IMR-90 (cell line): Measurements from ENCODE around the gene CUL1. TPM values are rescaled to one million over a fixed set of nuclear protein-coding genes. Genes with fewer than 3 reads are reported as not detected.

Experiments
- ATAC-seq: fragments of 200-7000 bp; cut with Tn5 transposase; 2 replicates; pipeline ENCODE4 v1.9.1; 2020; ENCODE audit warnings: low read depth, mild to moderate bottlenecking, moderate library complexity
- BruUV-seq: library from RNA; stranded (reverse); fragments of 400-500 nt; replicated peaks from 2 replicates; lab custom pipeline; 2021; lab: Mats Ljungman, UMichigan
- CTCF ChIA-PET: fragments of 300-600 bp; formaldehyde crosslinking; extraction: SDS; loops from one replicate; lab custom pipeline; 2021; ENCODE audit warnings: antibody characterized with exemption; lab: Yijun Ruan, JAX
- POLR2A ChIA-PET: fragments of 300-600 bp; sonication (Branson Sonifier 250); formaldehyde crosslinking; loops from one replicate; lab custom pipeline; 2022; ENCODE audit warnings: antibody characterized with exemption; ENCODE audit not compliant: unreplicated experiment; lab: Charles Lee
- DNase-seq: peaks from one replicate; pipeline ENCODE4 v3.0.0; 2013
- H2AFZ ChIP-seq: replicated peaks from 2 replicates; pipeline ENCODE3; 2013; ENCODE audit warnings: low read length, mild to moderate bottlenecking; ENCODE audit not compliant: poor library complexity
- H2AK5ac ChIP-seq: 2 replicates; pipeline ENCODE4 v1.6.1; 2013; ENCODE audit warnings: low read depth, low read length, inconsistent platforms
- H2AK9ac ChIP-seq: replicated peaks from 2 replicates; pipeline ENCODE3; 2013; ENCODE audit warnings: mild to moderate bottlenecking, low read depth, low read length, moderate library complexity; ENCODE audit not compliant: poor library complexity
- H2BK120ac ChIP-seq: 2 replicates; pipeline ENCODE4 v1.6.1; 2013; ENCODE audit warnings: low read depth, low read length, inconsistent platforms
- H2BK15ac ChIP-seq: 3 replicates; pipeline ENCODE4 v1.6.1; 2013; ENCODE audit warnings: low read depth, low read length, inconsistent platforms
- H2BK20ac ChIP-seq: 2 replicates; pipeline ENCODE4 v1.6.1; 2013; ENCODE audit warnings: low read depth, mild to moderate bottlenecking, inconsistent platforms, low read length, moderate library complexity
- H2BK5ac ChIP-seq: 2 replicates; pipeline ENCODE4 v1.6.1; 2013; ENCODE audit warnings: mild to moderate bottlenecking, low read depth, low read length, inconsistent platforms; ENCODE audit not compliant: poor library complexity, severe bottlenecking
- H3K14ac ChIP-seq: replicated peaks from 2 replicates; pipeline ENCODE4 v1.6.1; 2013; ENCODE audit warnings: low read depth, low read length, inconsistent platforms
- H3K18ac ChIP-seq: 2 replicates; pipeline ENCODE4 v1.6.1; 2013; ENCODE audit warnings: low read depth, low read length, control low read depth
- H3K23ac ChIP-seq: 2 replicates; pipeline ENCODE4 v1.6.1; 2013; ENCODE audit warnings: low read depth, low read length, inconsistent platforms
- H3K27ac ChIP-seq: 2 replicates; pipeline ENCODE4 v1.5.1; 2013; ENCODE audit warnings: mild to moderate bottlenecking, control low read depth, low read length; ENCODE audit not compliant: insufficient read depth
- H3K27me3 ChIP-seq: 2 replicates; pipeline ENCODE4 v1.6.1; 2013; ENCODE audit warnings: low read length; ENCODE audit not compliant: control insufficient read depth, insufficient read depth
- H3K36me3 ChIP-seq: 2 replicates; pipeline ENCODE4 v1.6.1; 2013; ENCODE audit warnings: low read length, mixed read lengths; ENCODE audit not compliant: control insufficient read depth, insufficient read depth
- H3K4ac ChIP-seq: 2 replicates; pipeline ENCODE4 v1.6.1; 2013; ENCODE audit warnings: low read depth, low read length, inconsistent platforms
- H3K4me1 ChIP-seq: 2 replicates; pipeline ENCODE4 v1.6.1; 2013; ENCODE audit warnings: low read length, mixed read lengths; ENCODE audit not compliant: control insufficient read depth, insufficient read depth
- H3K4me2 ChIP-seq: 2 replicates; pipeline ENCODE4 v1.6.1; 2013; ENCODE audit warnings: low read depth, mild to moderate bottlenecking, control low read depth, low read length, moderate library complexity
- H3K4me3 ChIP-seq: 2 replicates; pipeline ENCODE4 v1.5.1; 2013; ENCODE audit warnings: low read depth, mild to moderate bottlenecking, control low read depth, low read length, moderate library complexity; ENCODE audit not compliant: insufficient read depth
- H3K56ac ChIP-seq: 2 replicates; pipeline ENCODE4 v1.6.1; 2013; ENCODE audit warnings: low read length, inconsistent platforms; ENCODE audit not compliant: insufficient read depth; ENCODE audit errors: extremely low read depth
- H3K79me1 ChIP-seq, 2 experiments: 2 replicates each; pipeline ENCODE4 v1.6.1; 2013; ENCODE audit warnings: low read length in 2 of 2, inconsistent platforms in 1 of 2, low read depth in 1 of 2
- H3K9ac ChIP-seq: 2 replicates; pipeline ENCODE4 v1.6.1; 2013; ENCODE audit warnings: low read depth, low read length, control low read depth
- H3K9me1 ChIP-seq: 2 replicates; pipeline ENCODE4 v1.6.1; 2013; ENCODE audit warnings: low read length, inconsistent platforms; ENCODE audit not compliant: insufficient read depth
- H3K9me3 ChIP-seq: 2 replicates; pipeline ENCODE4 v1.6.1; 2013; ENCODE audit warnings: low read length; ENCODE audit not compliant: control insufficient read depth, insufficient read depth
- H4K20me1 ChIP-seq: 2 replicates; pipeline ENCODE4 v1.6.1; 2013; ENCODE audit warnings: low read length, inconsistent platforms; ENCODE audit not compliant: insufficient read depth
- H4K5ac ChIP-seq: 2 replicates; pipeline ENCODE4 v1.6.1; 2013; ENCODE audit warnings: mild to moderate bottlenecking, low read depth, low read length, control low read depth
- H4K8ac ChIP-seq, 2 experiments: 2 replicates each; pipeline ENCODE4 v1.6.1; 2013; ENCODE audit warnings: low read depth in 2 of 2, low read length in 2 of 2, control low read depth in 1 of 2, inconsistent platforms in 1 of 2
- H4K91ac ChIP-seq: 2 replicates; pipeline ENCODE4 v1.6.1; 2013; ENCODE audit warnings: low read depth, low read length, inconsistent platforms; ENCODE audit not compliant: insufficient read depth
- BHLHE40 ChIP-seq: fragments of 150-350 bp; IDR thresholded peaks from 2 replicates; pipeline ENCODE4 v1.6.1; 2016; ENCODE audit warnings: mild to moderate bottlenecking, low read depth, low read length
- CHD1 ChIP-seq: IDR thresholded peaks from 2 replicates; pipeline ENCODE4 v1.6.1; 2012; ENCODE audit warnings: low read depth, low read length, improper control_type of control experiment
- FOS ChIP-seq: fragments of 150-350 bp; IDR thresholded peaks from 2 replicates; pipeline ENCODE4 v1.6.1; 2016; ENCODE audit warnings: low read depth, low read length
- MAZ ChIP-seq: IDR thresholded peaks from 2 replicates; pipeline ENCODE4 v1.6.1; 2012; ENCODE audit warnings: low read depth, mild to moderate bottlenecking, low read length, improper control_type of control experiment, moderate library complexity, borderline replicate concordance
- MXI1 ChIP-seq: IDR thresholded peaks from 2 replicates; pipeline ENCODE4 v1.6.1; 2012; ENCODE audit warnings: low read depth, mild to moderate bottlenecking, low read length, moderate library complexity, borderline replicate concordance
- NFE2L2 ChIP-seq: fragments of 150-350 bp; IDR thresholded peaks from 2 replicates; pipeline ENCODE4 v1.6.1; 2016; ENCODE audit warnings: low read depth, mild to moderate bottlenecking, low read length
- POLR2A ChIP-seq: IDR thresholded peaks from 2 replicates; pipeline ENCODE4 v1.6.1; 2012; ENCODE audit warnings: mild to moderate bottlenecking, low read depth, low read length
- RCOR1 ChIP-seq: IDR thresholded peaks from 2 replicates; pipeline ENCODE4 v1.6.1; 2012; ENCODE audit warnings: mild to moderate bottlenecking, low read length, improper control_type of control experiment; ENCODE audit not compliant: insufficient replicate concordance
- RFX5 ChIP-seq: IDR thresholded peaks from 2 replicates; pipeline ENCODE4 v1.8.0; 2012; ENCODE audit warnings: low read depth, mild to moderate bottlenecking, low read length, moderate library complexity
- SMC3 ChIP-seq: fragments of 150-350 bp; IDR thresholded peaks from 2 replicates; pipeline ENCODE4 v1.6.1; 2016; ENCODE audit warnings: low read depth, mild to moderate bottlenecking, antibody characterized with exemption, low read length, moderate library complexity
- WGBS, 2 experiments: methylation state at CpG; one replicate each; pipeline versions ENCODE4 v1.1.5 to v1.1.7; 2013; ENCODE audit warnings: missing lambda C conversion rate in 2 of 2; ENCODE audit not compliant: insufficient read length in 1 of 2; ENCODE audit errors: extremely low coverage in 2 of 2; 5-methylcytosine and 5-hydroxymethylcytosine counted together
- dilution Hi-C: fragments of 300-500 bp; cut with HindIII; formaldehyde crosslinking; loops from one replicate; pipeline ENCODE4 v1.14.3; 2018; ENCODE audit warnings: low sequenced_read_pairs; ENCODE audit not compliant: unreplicated experiment
- in situ Hi-C: fragments of 300-500 bp; cut with MboI; formaldehyde crosslinking; loops from 3 replicates; pipeline ENCODE4 v1.14.3; 2019; ENCODE audit warnings: low sequenced_read_pairs, inconsistent platforms, mixed read lengths
- intact Hi-C: fragments of 100-400 bp; cut with micrococcal nuclease; formaldehyde crosslinking; loops from 2 replicates; pipeline ENCODE4 v1.10.0; 2022
- polyA plus RNA-seq, 3 experiments: library from polyadenylated mRNA; depleted of rRNA; stranded (reverse); fragments of >200 nt; gene quantifications; 2 replicates each; pipeline ENCODE4 v1.2.3, GENCODE V29; 2012; ENCODE audit warnings: low replicate concordance in 1 of 3
- total RNA-seq: library from RNA; depleted of rRNA; stranded (reverse); fragments of >200 nt; gene quantifications from 2 replicates; pipeline ENCODE4 v1.2.3, GENCODE V29; 2012
- TF ChIP-seq, protein P1 (sequence below): fragments of 150-350 bp; IDR thresholded peaks from 2 replicates; pipeline ENCODE4 v1.6.1; 2016; ENCODE audit warnings: low read depth, mild to moderate bottlenecking, low read length, moderate library complexity, borderline replicate concordance
- TF ChIP-seq, protein P2 (sequence below): conservative IDR thresholded peaks from 2 replicates; pipeline ENCODE4 v1.5.1; 2012; ENCODE audit warnings: mild to moderate bottlenecking, low read depth, low read length, improper control_type of control experiment

The CUL1 gene
- total and polyA plus RNA-seq, 2 of the 4 experiments (the other 2 are of a cell fraction) = 44.0 to 46.2 TPM

DNA sequence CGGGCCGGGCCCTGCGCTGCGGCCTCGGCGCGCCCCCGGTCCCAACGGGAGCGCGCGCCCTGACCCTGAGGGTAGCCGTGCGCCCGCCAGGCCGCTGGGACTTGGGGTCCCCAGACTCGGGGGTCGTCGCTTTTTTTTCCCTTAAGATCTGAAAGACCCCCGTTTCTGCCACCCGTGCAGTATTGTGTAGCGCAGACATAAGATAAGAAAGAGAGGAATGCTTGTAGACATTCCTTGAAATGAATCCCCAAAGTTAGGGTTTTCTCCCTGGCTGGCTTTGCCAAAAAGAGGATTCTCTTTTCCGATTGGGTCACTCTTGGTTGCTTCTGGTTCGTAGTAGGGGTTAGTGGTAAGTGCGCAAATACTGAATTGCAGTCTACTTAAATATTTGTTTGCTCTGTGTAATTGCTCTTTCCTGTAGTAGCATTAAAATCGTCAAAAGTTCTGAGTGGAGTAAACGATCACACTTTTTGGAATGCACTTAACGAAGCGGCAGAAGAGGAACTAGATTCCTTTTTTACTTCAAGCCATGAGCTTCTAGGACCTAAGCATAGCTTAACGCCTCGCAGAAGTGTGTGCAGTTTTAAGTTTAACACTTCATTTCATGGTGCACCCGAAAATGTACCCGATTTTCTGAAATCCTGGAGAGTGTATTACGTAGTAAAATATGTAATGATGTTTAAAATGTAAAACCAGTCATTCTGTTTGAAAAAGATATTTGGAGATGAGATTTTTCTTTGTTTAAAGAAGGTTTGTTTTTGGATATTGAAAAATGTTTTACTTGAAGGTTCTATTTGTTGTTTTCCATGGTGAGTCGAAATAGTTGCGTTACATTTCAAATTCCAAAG lies 1.3 kb downstream of the CUL1 start:
- H3K9me3 ChIP-seq = no peaks in the 10 kb centered on the region
- H3K14ac ChIP-seq = peak overlapping the region; percentile 80
- peak overlapping the region; percentile 83 for H4K91ac ChIP-seq
- peak overlapping the region; percentile 96 for H3K56ac ChIP-seq
- H2AK9ac ChIP-seq = peak overlapping the region; percentile 96
- no peaks in the 10 kb centered on the region for H3K36me3 ChIP-seq
- TSS peak; percentile 33 for BruUV-seq
- in situ Hi-C loops (no loop called here), intact Hi-C loops (loop anchor here (1.0 to 2.0 kb wide), 6 partner anchors 31 to 241 kb away; partner anchors contain the start of gene EZH2), dilution Hi-C loops (no loop called here)
- H2AK5ac ChIP-seq = peak overlapping the region; percentile 10; the same call in 1 of the 2 replicates
- ChIA-PET CTCF (interaction anchor here (1.2 kb wide), 1 partner anchor 20 kb away, joined by 3 read pairs; no protein-coding TSS in a partner anchor), POLR2A (no interaction called here)
- H2BK5ac ChIP-seq = peak overlapping the region; percentile 89
- TF ChIP-seq MAZ (no peak), MXI1 (no peak), POLR2A (no peak), NFE2L2 (no peak), BHLHE40 (no peak), CHD1 (no peak), RFX5 (no peak), RCOR1 (no peak), FOS (no peak), SMC3 (no peak)
- TF ChIP-seq, protein P1, sequence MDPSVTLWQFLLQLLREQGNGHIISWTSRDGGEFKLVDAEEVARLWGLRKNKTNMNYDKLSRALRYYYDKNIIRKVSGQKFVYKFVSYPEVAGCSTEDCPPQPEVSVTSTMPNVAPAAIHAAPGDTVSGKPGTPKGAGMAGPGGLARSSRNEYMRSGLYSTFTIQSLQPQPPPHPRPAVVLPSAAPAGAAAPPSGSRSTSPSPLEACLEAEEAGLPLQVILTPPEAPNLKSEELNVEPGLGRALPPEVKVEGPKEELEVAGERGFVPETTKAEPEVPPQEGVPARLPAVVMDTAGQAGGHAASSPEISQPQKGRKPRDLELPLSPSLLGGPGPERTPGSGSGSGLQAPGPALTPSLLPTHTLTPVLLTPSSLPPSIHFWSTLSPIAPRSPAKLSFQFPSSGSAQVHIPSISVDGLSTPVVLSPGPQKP = no peak
- TF ChIP-seq, protein P2, sequence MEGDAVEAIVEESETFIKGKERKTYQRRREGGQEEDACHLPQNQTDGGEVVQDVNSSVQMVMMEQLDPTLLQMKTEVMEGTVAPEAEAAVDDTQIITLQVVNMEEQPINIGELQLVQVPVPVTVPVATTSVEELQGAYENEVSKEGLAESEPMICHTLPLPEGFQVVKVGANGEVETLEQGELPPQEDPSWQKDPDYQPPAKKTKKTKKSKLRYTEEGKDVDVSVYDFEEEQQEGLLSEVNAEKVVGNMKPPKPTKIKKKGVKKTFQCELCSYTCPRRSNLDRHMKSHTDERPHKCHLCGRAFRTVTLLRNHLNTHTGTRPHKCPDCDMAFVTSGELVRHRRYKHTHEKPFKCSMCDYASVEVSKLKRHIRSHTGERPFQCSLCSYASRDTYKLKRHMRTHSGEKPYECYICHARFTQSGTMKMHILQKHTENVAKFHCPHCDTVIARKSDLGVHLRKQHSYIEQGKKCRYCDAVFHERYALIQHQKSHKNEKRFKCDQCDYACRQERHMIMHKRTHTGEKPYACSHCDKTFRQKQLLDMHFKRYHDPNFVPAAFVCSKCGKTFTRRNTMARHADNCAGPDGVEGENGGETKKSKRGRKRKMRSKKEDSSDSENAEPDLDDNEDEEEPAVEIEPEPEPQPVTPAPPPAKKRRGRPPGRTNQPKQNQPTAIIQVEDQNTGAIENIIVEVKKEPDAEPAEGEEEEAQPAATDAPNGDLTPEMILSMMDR = no peak
- DNase-seq (peak; percentile 39), ATAC-seq (peak; percentile 3; the same call in 1 of the 2 replicates)
- 1% methylated on average over 14 of the region's 36 CpGs; no CpG with 5 or more reads in 1 of the 2 experiments for WGBS, 2 experiments
- H3K18ac ChIP-seq = peak overlapping the region; percentile 58
- no peak overlapping the region for H2BK20ac ChIP-seq
- H3K27me3 ChIP-seq = no peaks in the 10 kb centered on the region
- H3K79me1 ChIP-seq = peaks cover 0 to 22% of the 10 kb centered on the region in 2 experiments; a peak in 2 of 4 replicates
- peak overlapping the region; percentile 87 for H3K23ac ChIP-seq
- peak overlapping the region; percentile 95 for H3K4me2 ChIP-seq
- H2BK15ac ChIP-seq = no peak overlapping the region; the same call in 2 of the 3 replicates
- peaks cover 12% of the 10 kb centered on the region for H3K9me1 ChIP-seq
- H3K27ac ChIP-seq = peak overlapping the region; percentile 90
- H2AFZ ChIP-seq = peak overlapping the region; percentile 92
- H3K9ac ChIP-seq = peak overlapping the region; percentile 91
- H3K4me3 ChIP-seq = peak overlapping the region; percentile 92
- H3K4me1 ChIP-seq = peaks cover 10% of the 10 kb centered on the region
- peak overlapping the region; percentile 64 for H2BK120ac ChIP-seq
- peak overlapping the region; percentile 87 for H3K4ac ChIP-seq
- peak overlapping the region; percentile 56 to 58 for H4K8ac ChIP-seq
- H4K5ac ChIP-seq = peak overlapping the region; percentile 24; the same call in 1 of the 2 replicates
- peaks cover 47% of the 10 kb centered on the region for H4K20me1 ChIP-seq
